A204.1 (cell line): ENCODE results near the gene ST7.

Experiments used
- FAIRE-seq: peaks from 2 replicates; lab custom pipeline; 2012; peaks lifted over from hg19 to GRCh38; lab: Jason Lieb, UNC

Gene ST7

GRCh38 chr7:117157241-117158209 is 204.2 kb downstream of the ST7 start:
- FAIRE-seq: no peak

GRCh38 chr7:117158941-117159697 is 205.8 kb downstream of the ST7 start:
- no peak for FAIRE-seq

GRCh38 chr7:117163101-117163500 is 209.8 kb downstream of the ST7 start:
- FAIRE-seq: no peak

- no peak for FAIRE-seq
Measured at GRCh38 chr7:117164620-117165019, 211.3 kb downstream of the ST7 start.

- no peak for FAIRE-seq
Measured at GRCh38 chr7:117165656-117166055, 212.4 kb downstream of the ST7 start.

GRCh38 chr7:117169907-117170306 is 216.6 kb downstream of the ST7 start:
- FAIRE-seq: no peak

- FAIRE-seq: no peak
Measured at GRCh38 chr7:117171106-117171505, 217.8 kb downstream of the ST7 start.

- no peak for FAIRE-seq
Measured at GRCh38 chr7:117172283-117172682, 219.0 kb downstream of the ST7 start.

- no peak for FAIRE-seq
Measured at GRCh38 chr7:117173035-117173770, 219.9 kb downstream of the ST7 start.

- no peak for FAIRE-seq
Measured at GRCh38 chr7:117176206-117176605, 222.9 kb downstream of the ST7 start.

- FAIRE-seq: no peak
Measured at GRCh38 chr7:117178600-117178999, 225.3 kb downstream of the ST7 start.

GRCh38 chr7:117179701-117180100 is 226.4 kb downstream of the ST7 start:
- no peak for FAIRE-seq

GRCh38 chr7:117183729-117184128 is 230.4 kb downstream of the ST7 start:
- FAIRE-seq: no peak

- FAIRE-seq: no peak
Measured at GRCh38 chr7:117184367-117184766, 231.1 kb downstream of the ST7 start.

- FAIRE-seq: no peak
Measured at GRCh38 chr7:117185124-117185523, 231.8 kb downstream of the ST7 start.

- FAIRE-seq: no peak
Measured at GRCh38 chr7:117186218-117187010, 233.1 kb downstream of the ST7 start.

- FAIRE-seq: no peak
Measured at GRCh38 chr7:117188376-117188775, 235.1 kb downstream of the ST7 start.

GRCh38 chr7:117188949-117189592 is 235.8 kb downstream of the ST7 start:
- no peak for FAIRE-seq

- no peak for FAIRE-seq
Measured at GRCh38 chr7:117190104-117190503, 236.8 kb downstream of the ST7 start.

GRCh38 chr7:117190746-117191435 is 237.6 kb downstream of the ST7 start:
- FAIRE-seq: no peak

- FAIRE-seq: no peak
Measured at GRCh38 chr7:117192108-117192507, 238.8 kb downstream of the ST7 start.
